Hepatocyte (in vitro differentiated cells): ENCODE data around the gene ATXN10. TPM values are rescaled to one million over a fixed set of nuclear protein-coding genes. Genes with fewer than 3 reads are reported as not detected.

Source experiments
- DNase-seq: peaks from one replicate; pipeline ENCODE4 v3.0.0-alpha.2; 2016; ENCODE audit warnings: low spot score
- H2AFZ ChIP-seq: fragments of 200-600 bp; sonication (generic); 2 replicates; pipeline ENCODE4 v1.6.0; 2016; ENCODE audit warnings: antibody characterized with exemption, mild to moderate bottlenecking
- H3K27ac ChIP-seq: fragments of 200-600 bp; sonication (generic); 2 replicates; pipeline ENCODE4 v1.5.1; 2016; ENCODE audit warnings: mild to moderate bottlenecking
- H3K27me3 ChIP-seq: fragments of 200-600 bp; sonication (generic); 2 replicates; pipeline ENCODE4 v1.6.1; 2016
- H3K36me3 ChIP-seq: fragments of 200-600 bp; sonication (generic); replicated peaks from 2 replicates; pipeline ENCODE4 v1.5.1; 2016; ENCODE audit warnings: low read depth; ENCODE audit not compliant: insufficient read depth
- H3K4me1 ChIP-seq: fragments of 200-600 bp; sonication (generic); 2 replicates; pipeline ENCODE4 v1.5.1; 2016; ENCODE audit warnings: mild to moderate bottlenecking, moderate library complexity; ENCODE audit not compliant: insufficient read depth
- H3K4me2 ChIP-seq: fragments of 200-600 bp; sonication (generic); 2 replicates; pipeline ENCODE4 v1.6.0; 2016
- H3K4me3 ChIP-seq: fragments of 200-600 bp; sonication (generic); 2 replicates; pipeline ENCODE4 v1.5.1; 2016; ENCODE audit warnings: mild to moderate bottlenecking
- H3K79me2 ChIP-seq: fragments of 200-600 bp; sonication (generic); 2 replicates; pipeline ENCODE4 v1.6.0; 2017; ENCODE audit warnings: mild to moderate bottlenecking
- H3K9me2 ChIP-seq: fragments of 200-600 bp; sonication (generic); replicated peaks from 2 replicates; pipeline ENCODE4 v1.6.0; 2017; ENCODE audit warnings: mild to moderate bottlenecking; ENCODE audit not compliant: insufficient read depth
- H3K9me3 ChIP-seq: fragments of 200-600 bp; sonication (generic); 2 replicates; pipeline ENCODE4 v1.5.1; 2016; ENCODE audit warnings: low read depth, mild to moderate bottlenecking
- H4K20me1 ChIP-seq: fragments of 200-600 bp; sonication (generic); 2 replicates; pipeline ENCODE4 v1.6.0; 2016; ENCODE audit warnings: mild to moderate bottlenecking; ENCODE audit not compliant: insufficient read depth, poor library complexity, severe bottlenecking
- CTCF ChIP-seq: fragments of 200-600 bp; sonication (generic); IDR thresholded peaks from 2 replicates; pipeline ENCODE4 v1.5.1; 2016; ENCODE audit warnings: antibody characterized with exemption, mild to moderate bottlenecking; ENCODE audit not compliant: poor library complexity
- EZH2 ChIP-seq: fragments of 200-600 bp; sonication (generic); IDR thresholded peaks from 2 replicates; pipeline ENCODE4 v1.6.1; 2016; ENCODE audit warnings: antibody characterized with exemption, mild to moderate bottlenecking, borderline replicate concordance
- EZH2phosphoT487 ChIP-seq: fragments of 200-600 bp; sonication (generic); IDR thresholded peaks from one replicate; pipeline ENCODE4 v1.6.1; 2018; ENCODE audit warnings: antibody characterized with exemption, mild to moderate bottlenecking, low read depth, moderate library complexity; ENCODE audit not compliant: unreplicated experiment, severe bottlenecking
- WGBS: methylation state at CpG from one replicate; pipeline ENCODE4 v1.1.6; 2016; ENCODE audit warnings: low lambda C conversion rate; ENCODE audit errors: missing lambda C conversion rate; 5-methylcytosine and 5-hydroxymethylcytosine counted together
- polyA plus RNA-seq: library from polyadenylated mRNA; unstranded; fragments of >200 nt; fragmentation: Nextera tagmentation; extraction: Ambion mirVana; gene quantifications from 2 replicates; pipeline ENCODE4 v1.2.1, GENCODE V29; 2016
- total RNA-seq: library from RNA; depleted of rRNA; stranded (reverse); fragments of >200 nt; gene quantifications from 2 replicates; pipeline ENCODE4 v1.2.3, GENCODE V29; 2014

The ATXN10 gene
- total and polyA plus RNA-seq, 2 experiments from 2014 or later = 141 to 186 TPM

DNA sequence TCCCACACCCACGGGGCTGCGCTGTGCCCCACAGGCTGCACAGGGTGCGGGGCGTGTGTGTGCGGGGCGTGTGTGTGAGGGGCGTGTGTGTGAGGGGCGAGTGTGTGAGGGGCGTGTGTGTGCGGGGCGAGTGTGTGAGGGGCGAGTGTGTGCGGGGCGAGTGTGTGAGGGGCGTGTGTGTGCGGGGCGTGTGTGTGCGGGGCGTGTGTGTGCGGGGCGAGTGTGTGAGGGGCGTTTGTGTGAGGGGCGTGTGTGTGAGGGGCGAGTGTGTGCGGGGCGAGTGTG is 218.7 kb downstream of the ATXN10 start:
- no peak for DNase-seq
- Histone ChIP-seq H2AFZ (no peak overlapping the region), H3K4me2 (no peak overlapping the region), H3K4me3 (no peak overlapping the region), H3K79me2 (no peaks in the 10 kb centered on the region), H4K20me1 (no peaks in the 10 kb centered on the region), H3K27ac (no peak overlapping the region), H3K36me3 (no peaks in the 10 kb centered on the region), H3K4me1 (no peaks in the 10 kb centered on the region), H3K9me3 (no peaks in the 10 kb centered on the region), H3K9me2 (no peaks in the 10 kb centered on the region), H3K27me3 (no peaks in the 10 kb centered on the region)
- TF ChIP-seq EZH2 (no peak), EZH2phosphoT487 (no peak), CTCF (no peak)
- WGBS = 96% methylated on average over 7 of the region's 26 CpGs

DNA sequence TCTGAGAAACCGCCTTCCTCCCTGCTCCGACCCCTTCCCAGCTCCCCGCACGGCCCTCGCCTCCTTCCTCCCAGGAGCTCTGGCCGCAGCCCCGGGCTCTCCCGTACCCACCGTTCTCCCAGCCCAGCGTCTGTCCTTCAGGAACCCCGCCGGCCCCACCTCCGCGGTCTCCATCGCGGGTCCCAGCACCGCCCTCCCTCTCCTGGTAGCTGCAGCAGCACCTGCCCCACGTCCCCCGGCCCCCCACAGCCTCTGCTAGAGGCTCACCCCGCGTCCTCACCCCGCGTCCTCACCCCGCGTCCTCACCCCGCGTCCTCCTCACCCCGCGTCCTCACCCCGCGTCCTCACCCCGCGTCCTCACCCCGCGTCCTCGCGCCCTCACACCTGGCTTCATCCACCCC is 219.4 kb downstream of the ATXN10 start:
- DNase-seq = no peak
- WGBS = 81% methylated on average over 4 of the region's 37 CpGs
- Histone ChIP-seq H3K27me3 (no peaks in the 10 kb centered on the region), H3K79me2 (no peaks in the 10 kb centered on the region), H3K4me2 (no peak overlapping the region), H3K4me1 (no peaks in the 10 kb centered on the region), H2AFZ (no peak overlapping the region), H4K20me1 (no peaks in the 10 kb centered on the region), H3K9me3 (no peaks in the 10 kb centered on the region), H3K36me3 (no peaks in the 10 kb centered on the region), H3K27ac (no peak overlapping the region), H3K4me3 (no peak overlapping the region), H3K9me2 (no peaks in the 10 kb centered on the region)
- TF ChIP-seq CTCF (no peak), EZH2 (no peak), EZH2phosphoT487 (no peak)

GRCh38 chr22:45891471-45891995 is 219.9 kb downstream of the ATXN10 start:
- H3K79me2 ChIP-seq = no peaks in the 10 kb centered on the region
- WGBS = 90% methylated on average over 7 of the region's 25 CpGs

More at GRCh38 chr22:45891471-45891995, 219.9 kb downstream of the ATXN10 start:
- Histone ChIP-seq H3K4me1 (peaks cover 3% of the 10 kb centered on the region), H3K4me2 (no peak overlapping the region), H2AFZ (no peak overlapping the region), H3K27me3 (no peaks in the 10 kb centered on the region), H3K4me3 (no peak overlapping the region), H4K20me1 (no peaks in the 10 kb centered on the region), H3K27ac (no peak overlapping the region), H3K9me2 (no peaks in the 10 kb centered on the region), H3K36me3 (no peaks in the 10 kb centered on the region), H3K9me3 (no peaks in the 10 kb centered on the region)
- DNase-seq = no peak
- TF ChIP-seq EZH2 = no peak
- no peak for TF ChIP-seq CTCF
- TF ChIP-seq EZH2phosphoT487 = no peak
